Suprapubic skin (tissue), 4 donors: ENCODE results near the gene CYB5B. TPM values are rescaled to one million over a fixed set of nuclear protein-coding genes. Genes with fewer than 3 reads are reported as not detected.

ENCODE experiments used
- DNase-seq, 2 donors: peaks; one replicate each; pipeline ENCODE4 v3.0.0-alpha.2; 2019; ENCODE audit warnings: low spot score in 2 of 2
- H3K27ac ChIP-seq: fragments of 200-600 bp; sonication (generic); one replicate; pipeline ENCODE4 v1.5.1; 2019
- H3K27me3 ChIP-seq: fragments of 200-600 bp; sonication (generic); one replicate; pipeline ENCODE4 v1.5.1; 2019
- H3K36me3 ChIP-seq: fragments of 200-600 bp; sonication (generic); one replicate; pipeline ENCODE4 v1.5.1; 2019
- H3K4me1 ChIP-seq: fragments of 200-600 bp; sonication (generic); one replicate; pipeline ENCODE4 v1.5.1; 2019
- H3K4me3 ChIP-seq: fragments of 200-600 bp; sonication (generic); one replicate; pipeline ENCODE4 v1.5.1; 2019; ENCODE audit warnings: mild to moderate bottlenecking
- H3K9me3 ChIP-seq: fragments of 200-600 bp; sonication (generic); one replicate; pipeline ENCODE4 v1.5.1; 2019
- EP300 ChIP-seq: sonication (generic); formaldehyde crosslinking; IDR thresholded peaks from one replicate; pipeline ENCODE4 v1.6.1; 2017; ENCODE audit warnings: antibody characterized with exemption
- POLR2A ChIP-seq, 2 donors: fragments of 450-650 bp; IDR thresholded peaks; one replicate each; pipeline ENCODE4 v1.6.1; 2017; ENCODE audit warnings: antibody characterized with exemption in 2 of 2, mild to moderate bottlenecking in 2 of 2, moderate library complexity in 2 of 2
- POLR2AphosphoS5 ChIP-seq, 3 donors: sonication (generic); formaldehyde crosslinking; IDR thresholded peaks; one replicate each; pipeline ENCODE4 v1.6.1; 2017; ENCODE audit warnings: antibody characterized with exemption in 3 of 3
- WGBS: methylation state at CpG from one replicate; pipeline ENCODE4 v1.1.5; 2018; 5-methylcytosine and 5-hydroxymethylcytosine counted together
- total RNA-seq, 4 donors: library from RNA; depleted of rRNA; stranded (reverse); fragments of >200 nt; gene quantifications; one replicate each; pipeline ENCODE4 v1.1.0, GENCODE V29; 2016
- TF ChIP-seq, protein P1 (sequence below), 2 donors: fragments of 200-600 bp in 1 of 2; fragments of 450-650 bp in 1 of 2; sonication (generic) in 1 of 2; IDR thresholded peaks; one replicate each; pipeline ENCODE4 v1.5.1; 2016 to 2019; ENCODE audit warnings: antibody characterized with exemption in 2 of 2, mild to moderate bottlenecking in 1 of 2, moderate library complexity in 1 of 2

The CYB5B gene
- total RNA-seq, 4 donors from 2014 or later: 33.2 to 69.1 (median 50.1) TPM

DNA sequence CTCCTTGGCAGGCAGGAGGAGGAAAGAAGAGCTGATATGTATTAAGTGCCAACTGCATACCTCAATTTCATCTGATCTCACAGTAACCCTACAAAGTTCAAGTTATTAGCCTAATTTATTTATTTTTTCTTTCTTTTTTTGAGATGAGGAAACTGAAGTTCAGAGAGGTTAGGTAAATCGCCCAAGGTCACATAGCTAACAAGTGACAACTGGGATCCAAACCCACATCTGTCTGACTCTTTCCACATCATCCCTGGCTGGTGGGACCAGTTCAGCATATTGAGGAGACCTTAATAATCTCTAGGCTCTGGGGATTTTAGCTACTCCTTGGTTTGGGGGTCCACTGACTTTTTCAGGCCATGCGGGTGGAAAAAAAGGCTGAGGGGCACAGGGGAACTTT, 60.9 kb downstream of the CYB5B start:
- Histone ChIP-seq H3K27ac (no peak overlapping the region), H3K27me3 (no peaks in the 10 kb centered on the region), H3K4me1 (peaks cover 48% of the 10 kb centered on the region), H3K4me3 (no peak overlapping the region), H3K36me3 (no peaks in the 10 kb centered on the region), H3K9me3 (no peaks in the 10 kb centered on the region)
- DNase-seq: no peak
- WGBS: 95% methylated on average over 2 of the region's 2 CpGs
- TF ChIP-seq, protein P1, sequence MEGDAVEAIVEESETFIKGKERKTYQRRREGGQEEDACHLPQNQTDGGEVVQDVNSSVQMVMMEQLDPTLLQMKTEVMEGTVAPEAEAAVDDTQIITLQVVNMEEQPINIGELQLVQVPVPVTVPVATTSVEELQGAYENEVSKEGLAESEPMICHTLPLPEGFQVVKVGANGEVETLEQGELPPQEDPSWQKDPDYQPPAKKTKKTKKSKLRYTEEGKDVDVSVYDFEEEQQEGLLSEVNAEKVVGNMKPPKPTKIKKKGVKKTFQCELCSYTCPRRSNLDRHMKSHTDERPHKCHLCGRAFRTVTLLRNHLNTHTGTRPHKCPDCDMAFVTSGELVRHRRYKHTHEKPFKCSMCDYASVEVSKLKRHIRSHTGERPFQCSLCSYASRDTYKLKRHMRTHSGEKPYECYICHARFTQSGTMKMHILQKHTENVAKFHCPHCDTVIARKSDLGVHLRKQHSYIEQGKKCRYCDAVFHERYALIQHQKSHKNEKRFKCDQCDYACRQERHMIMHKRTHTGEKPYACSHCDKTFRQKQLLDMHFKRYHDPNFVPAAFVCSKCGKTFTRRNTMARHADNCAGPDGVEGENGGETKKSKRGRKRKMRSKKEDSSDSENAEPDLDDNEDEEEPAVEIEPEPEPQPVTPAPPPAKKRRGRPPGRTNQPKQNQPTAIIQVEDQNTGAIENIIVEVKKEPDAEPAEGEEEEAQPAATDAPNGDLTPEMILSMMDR (IDR thresholded peaks at IDR 0.05): no peak
- TF ChIP-seq POLR2AphosphoS5 (IDR thresholded peaks at IDR 0.05) (no peak), POLR2A (IDR thresholded peaks at IDR 0.05) (no peak), EP300 (no peak)

DNA sequence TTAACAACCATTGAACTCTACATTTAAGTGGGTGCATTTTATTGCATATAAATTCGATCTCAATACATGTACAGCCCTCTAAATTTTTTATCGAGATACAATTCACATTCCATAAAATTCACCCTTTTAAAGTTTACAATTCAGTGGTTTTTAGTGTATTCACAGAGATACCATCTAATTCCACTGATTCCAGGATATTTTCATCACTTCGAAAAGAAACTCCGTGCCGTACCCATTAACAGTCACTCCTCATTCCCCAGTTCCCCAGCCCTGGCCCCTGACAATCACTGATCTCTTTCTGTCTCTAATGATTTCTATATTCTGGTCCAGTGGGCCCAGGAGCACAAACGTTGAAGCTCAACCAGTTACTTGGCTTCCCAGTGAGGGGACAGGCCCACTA, 61.4 kb downstream of the CYB5B start:
- H3K4me3 ChIP-seq: no peak overlapping the region
- no peak for DNase-seq
- peaks cover 44% of the 10 kb centered on the region for H3K4me1 ChIP-seq
- no peak overlapping the region for H3K27ac ChIP-seq
- WGBS: 94% methylated on average over 6 of the region's 6 CpGs
- H3K27me3 ChIP-seq: no peaks in the 10 kb centered on the region
- TF ChIP-seq POLR2A (IDR thresholded peaks at IDR 0.05) (no peak), EP300 (no peak), POLR2AphosphoS5 (IDR thresholded peaks at IDR 0.05) (no peak)
- TF ChIP-seq, protein P1 (IDR thresholded peaks at IDR 0.05): no peak
- no peaks in the 10 kb centered on the region for H3K9me3 ChIP-seq
- no peaks in the 10 kb centered on the region for H3K36me3 ChIP-seq

DNA sequence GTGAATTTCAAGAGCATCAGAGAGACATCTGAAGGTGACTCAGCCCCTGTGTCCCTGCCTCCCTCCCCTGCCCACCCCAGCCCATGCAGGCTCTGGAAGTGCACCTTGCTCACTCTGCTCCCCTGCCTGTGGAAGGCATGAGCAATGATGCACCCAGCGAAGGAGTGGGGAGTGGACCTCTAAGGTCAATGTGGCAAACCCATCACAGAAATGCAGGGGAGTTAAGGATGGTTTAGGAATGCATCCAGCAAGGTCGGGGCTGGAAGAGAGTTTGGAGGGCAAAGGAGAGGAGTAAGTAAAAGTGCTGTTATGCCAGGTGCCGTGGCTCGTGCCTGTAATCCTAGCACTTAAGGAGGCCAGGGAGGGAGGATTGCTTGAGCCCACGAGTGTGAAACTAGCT, 61.9 kb downstream of the CYB5B start:
- Histone ChIP-seq H3K4me1 (peaks cover 40% of the 10 kb centered on the region), H3K9me3 (no peaks in the 10 kb centered on the region), H3K27ac (no peak overlapping the region), H3K27me3 (no peaks in the 10 kb centered on the region), H3K4me3 (no peak overlapping the region), H3K36me3 (no peaks in the 10 kb centered on the region)
- no peak for DNase-seq
- WGBS: 77% methylated on average over 5 of the region's 5 CpGs
- TF ChIP-seq, protein P1 (IDR thresholded peaks at IDR 0.05): no peak
- TF ChIP-seq POLR2AphosphoS5 (IDR thresholded peaks at IDR 0.05): no peak
- TF ChIP-seq POLR2A (IDR thresholded peaks at IDR 0.05): no peak
- no peak for TF ChIP-seq EP300

DNA sequence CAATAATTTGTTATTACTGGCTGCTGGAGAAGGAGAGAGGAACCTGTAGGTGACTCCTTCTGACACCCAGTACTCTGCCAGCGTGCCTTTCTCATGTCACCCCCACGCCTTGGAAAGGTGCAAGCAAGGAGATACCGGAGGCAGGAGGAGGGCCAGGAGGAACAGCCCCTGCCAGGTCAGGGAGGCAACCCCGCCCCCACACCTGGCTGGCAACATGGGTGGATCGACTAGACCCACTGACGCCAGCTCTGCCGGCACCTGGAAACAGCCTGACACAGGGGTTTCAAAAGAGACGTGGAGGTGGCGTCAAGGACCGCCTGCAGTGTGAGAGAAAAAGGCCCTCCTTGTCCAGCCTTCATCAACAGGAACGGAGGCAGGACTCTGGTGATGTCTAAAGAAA, 62.3 kb downstream of the CYB5B start:
- TF ChIP-seq EP300: no peak
- TF ChIP-seq, protein P1 (IDR thresholded peaks at IDR 0.05): no peak
- no peak for TF ChIP-seq POLR2AphosphoS5 (IDR thresholded peaks at IDR 0.05)
- no peak for TF ChIP-seq POLR2A (IDR thresholded peaks at IDR 0.05)
- peaks cover 35% of the 10 kb centered on the region for H3K4me1 ChIP-seq
- 46% methylated on average over 11 of the region's 11 CpGs for WGBS
- H3K27ac ChIP-seq: no peak overlapping the region
- no peaks in the 10 kb centered on the region for H3K36me3 ChIP-seq
- H3K4me3 ChIP-seq: no peak overlapping the region
- no peaks in the 10 kb centered on the region for H3K27me3 ChIP-seq
- H3K9me3 ChIP-seq: no peaks in the 10 kb centered on the region
- DNase-seq: no peak

DNA sequence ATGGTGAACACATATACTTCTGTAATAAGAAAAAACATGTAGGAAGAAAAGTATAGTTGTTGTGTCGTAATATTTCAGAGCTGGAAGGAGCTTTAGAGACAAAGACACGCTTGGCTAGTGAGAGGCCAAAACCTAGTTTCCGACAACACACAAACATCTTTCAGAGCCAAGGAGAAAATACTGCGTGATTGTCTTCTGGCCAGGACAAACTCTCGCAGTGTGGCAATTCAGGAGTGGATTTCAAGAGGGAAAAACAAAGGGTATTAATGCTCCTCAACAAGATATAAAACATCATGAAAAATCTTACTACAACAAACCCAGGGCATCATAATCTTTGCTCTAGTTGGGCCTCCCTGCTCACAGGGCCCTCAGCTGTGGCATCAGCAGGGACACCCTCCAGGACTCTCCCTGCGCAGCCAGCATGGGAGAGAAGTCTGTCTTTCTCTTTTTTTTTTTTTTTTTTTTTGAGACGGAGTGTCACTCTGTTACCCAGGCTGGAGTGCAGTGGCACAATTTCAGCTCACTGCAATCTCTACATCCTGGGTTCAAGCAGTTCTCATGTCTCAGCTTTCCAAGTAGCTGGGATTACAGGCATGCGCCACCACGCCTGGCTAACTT, 66.4 kb downstream of the CYB5B start:
- no peak overlapping the region for H3K27ac ChIP-seq
- no peak overlapping the region for H3K4me3 ChIP-seq
- no peaks in the 10 kb centered on the region for H3K27me3 ChIP-seq
- 72% methylated on average over 9 of the region's 9 CpGs for WGBS
- DNase-seq: no peak
- no peak for TF ChIP-seq POLR2AphosphoS5 (IDR thresholded peaks at IDR 0.05)
- TF ChIP-seq, protein P1 (IDR thresholded peaks at IDR 0.05): no peak
- no peaks in the 10 kb centered on the region for H3K36me3 ChIP-seq
- no peaks in the 10 kb centered on the region for H3K9me3 ChIP-seq
- peaks cover 12% of the 10 kb centered on the region for H3K4me1 ChIP-seq
